ENCODE data around the gene HPN. TPM values are rescaled to one million over a fixed set of nuclear protein-coding genes. Genes with fewer than 3 reads are reported as not detected.
A peak's percentile ranks its signal among the peaks of the same experiment; 100 is the strongest.
"Not testable (repeated sequence)": the region's sequence is repeated elsewhere in the genome, so short reads cannot be mapped to it uniquely, and the experiment has no call there.

The HPN gene
- not detected for total RNA-seq
- polyA plus RNA-seq = not detected
- not detected for total RNA-seq

- Histone ChIP-seq H3K9me3 (ENCODE audit: control insufficient read depth in 2 of 3, low read length in 3 of 3) (no peaks in the 10 kb centered on the region), H3K27ac (ENCODE audit: low read depth, low read length) (no peak within 1 kb of the TSS), H3K36me3 (ENCODE audit: control insufficient read depth in 2 of 3, insufficient read depth in 3 of 3, low read length in 3 of 3) (no peaks in the 10 kb centered on the region), H3K4me1 (ENCODE audit: control insufficient read depth in 2 of 2, insufficient read depth in 2 of 2, low read length in 2 of 2) (peaks cover 15 to 16% of the 10 kb centered on the region in 2 donors), H3K4me3 (ENCODE audit: low read length) (peak within 1 kb of the TSS; percentile 60), H3K27me3 (ENCODE audit: control insufficient read depth in 2 of 2, insufficient read depth in 2 of 2, low read length in 2 of 2) (no peaks in the 10 kb centered on the region)
- Mint-ChIP-seq H3K27me3 (peaks cover 0 to 33% (median 10%) of the 10 kb centered on the region in 5 donors), H3K4me3 (peak within 1 kb of the TSS; percentile 18 to 92 (median 82)), H3K36me3 (no peaks in the 10 kb centered on the region), H3K4me1 (peaks cover 30 to 57% (median 51%) of the 10 kb centered on the region in 7 donors), H3K9me3 (peaks cover 0 to 3% (median 0%) of the 10 kb centered on the region in 11 donors), H3K27ac (peak within 1 kb of the TSS in 7 of 9 donors; percentile 16 to 69 (median 52))
- intact Hi-C loops (cut with micrococcal nuclease) = loop anchor here (5.0 to 10.0 kb wide), 2 partner anchors 39 to 53 kb away; partner anchors contain the start of gene GRAMD1A (in 1 of the 2)
- ChIA-PET CTCF (no interaction called here), POLR2A (interaction anchor here (1.7 kb wide), 1 partner anchor 46 kb away, joined by 4 read pairs; no protein-coding TSS in a partner anchor)
- ATAC-seq (no peak), DNase-seq (no peak)
Measured at GRCh38 chr19:35041548-35042055, at the start of gene HPN. Gene HPN (plus strand): TSS chr19:35041721. CDS start chr19:35042507, 786 bp downstream.

DNA sequence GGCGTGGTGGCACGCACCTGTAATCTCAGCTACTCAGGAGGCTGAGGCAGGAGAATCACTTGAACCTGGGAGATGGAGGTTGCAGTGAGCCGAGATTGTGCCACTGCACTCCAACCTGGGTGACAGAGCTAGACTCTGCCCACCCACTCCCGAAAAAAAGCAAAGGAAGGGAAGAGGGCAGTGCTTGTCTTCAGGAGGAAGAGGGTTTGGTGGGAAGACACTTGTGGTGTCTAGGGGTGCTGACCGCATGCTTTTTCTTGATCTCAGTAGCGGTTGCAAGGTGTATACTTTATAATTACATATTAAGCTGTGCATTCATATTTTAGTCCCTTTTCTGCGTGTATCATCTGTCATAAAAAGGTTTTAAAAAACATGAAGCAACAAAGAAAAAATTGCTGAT lies 48.9 kb upstream of the HPN start:
- H3K36me3 Mint-ChIP-seq; H3K27ac ChIP-seq (ENCODE audit: low read depth, low read length); intact Hi-C loops (cut with micrococcal nuclease); ATAC-seq; H3K9me3 Mint-ChIP-seq; DNase-seq; H3K4me3 ChIP-seq (ENCODE audit: low read length); H3K27me3 Mint-ChIP-seq; H3K9me3 ChIP-seq (ENCODE audit: control insufficient read depth in 2 of 3, low read length in 3 of 3); H3K36me3 ChIP-seq (ENCODE audit: control insufficient read depth in 2 of 3, insufficient read depth in 3 of 3, low read length in 3 of 3); H3K27me3 ChIP-seq (ENCODE audit: control insufficient read depth in 2 of 2, insufficient read depth in 2 of 2, low read length in 2 of 2): not testable (repeated sequence)
- ChIA-PET POLR2A (interaction anchor here (0.7 to 3.6 kb wide), 7 partner anchors 9 to 25 kb away, joined by 3 to 13 read pairs (median 4); no protein-coding TSS in a partner anchor), CTCF (interaction anchor here (1.2 kb wide), 1 partner anchor 20 kb away, joined by 4 read pairs; no protein-coding TSS in a partner anchor)
- Mint-ChIP-seq H3K4me3 (peak overlapping the region in 2 of 10 donors; percentile 60 to 64), H3K4me1 (peaks cover 16 to 60% (median 38%) of the 10 kb centered on the region in 7 donors), H3K27ac (peak overlapping the region in 3 of 9 donors; percentile 46 to 67 (median 48))
- H3K4me1 ChIP-seq (ENCODE audit: control insufficient read depth in 2 of 2, insufficient read depth in 2 of 2, low read length in 2 of 2) = peaks cover 19 to 27% of the 10 kb centered on the region in 2 donors

DNA sequence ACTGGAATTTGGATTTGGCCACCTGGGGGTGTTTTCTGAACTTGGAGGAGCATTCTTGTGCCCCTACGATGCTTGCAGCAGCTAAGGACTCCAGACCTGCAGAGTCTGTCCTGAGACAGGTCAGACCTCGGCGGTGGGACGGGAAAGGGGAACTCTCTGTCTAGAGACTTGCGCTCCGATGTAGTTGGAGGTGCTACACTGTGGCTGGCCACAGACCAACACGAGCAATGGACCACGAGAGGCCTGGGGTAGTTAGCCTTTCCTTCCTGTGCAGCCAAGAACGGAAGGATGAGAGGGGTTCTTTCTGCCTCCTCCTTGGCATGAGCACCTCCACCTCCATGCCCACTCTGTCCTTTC lies 47.3 kb upstream of the HPN start:
- Mint-ChIP-seq H3K4me1 (peaks cover 28 to 61% (median 53%) of the 10 kb centered on the region in 7 donors), H3K4me3 (peak overlapping the region in 3 of 10 donors; percentile 0 to 60 (median 48)), H3K9me3 (peaks cover 0 to 4% (median 0%) of the 10 kb centered on the region in 11 donors), H3K36me3 (peaks cover 0 to 3% (median 0%) of the 10 kb centered on the region in 5 donors), H3K27me3 (no peaks in the 10 kb centered on the region), H3K27ac (peak overlapping the region in 6 of 9 donors; percentile 6 to 79 (median 58))
- Histone ChIP-seq H3K9me3 (ENCODE audit: control insufficient read depth in 2 of 3, low read length in 3 of 3) (no peaks in the 10 kb centered on the region), H3K27ac (ENCODE audit: low read depth, low read length) (no peak overlapping the region), H3K36me3 (ENCODE audit: control insufficient read depth in 2 of 3, insufficient read depth in 3 of 3, low read length in 3 of 3) (no peaks in the 10 kb centered on the region), H3K4me3 (ENCODE audit: low read length) (no peak overlapping the region), H3K4me1 (ENCODE audit: control insufficient read depth in 2 of 2, insufficient read depth in 2 of 2, low read length in 2 of 2) (peaks cover 34 to 41% of the 10 kb centered on the region in 2 donors), H3K27me3 (ENCODE audit: control insufficient read depth in 2 of 2, insufficient read depth in 2 of 2, low read length in 2 of 2) (no peaks in the 10 kb centered on the region)
- ATAC-seq = no peak
- DNase-seq = no peak
- intact Hi-C loops (cut with micrococcal nuclease) = no loop called here
- POLR2A ChIA-PET = interaction anchor here (0.7 to 10.7 kb wide), 3 partner anchors 9 to 22 kb away, joined by 3 to 237 read pairs (median 38); no protein-coding TSS in a partner anchor
- CTCF ChIA-PET = interaction anchor here (1.2 kb wide), 1 partner anchor 20 kb away, joined by 4 read pairs; no protein-coding TSS in a partner anchor

- H3K36me3 ChIP-seq (ENCODE audit: control insufficient read depth in 2 of 3, insufficient read depth in 3 of 3, low read length in 3 of 3) = no peaks in the 10 kb centered on the region
- Mint-ChIP-seq H3K9me3 (peaks cover 0 to 4% (median 0%) of the 10 kb centered on the region in 11 donors), H3K4me3 (peak overlapping the region in 3 of 10 donors; percentile 6 to 98 (median 48)), H3K27me3 (no peaks in the 10 kb centered on the region), H3K4me1 (peaks cover 32 to 63% (median 55%) of the 10 kb centered on the region in 7 donors), H3K36me3 (peaks cover 0 to 3% (median 0%) of the 10 kb centered on the region in 5 donors), H3K27ac (peak overlapping the region in 7 of 9 donors; percentile 64 to 99 (median 97))
- H3K4me1 ChIP-seq (ENCODE audit: control insufficient read depth in 2 of 2, insufficient read depth in 2 of 2, low read length in 2 of 2) = peaks cover 40 to 46% of the 10 kb centered on the region in 2 donors
- no peak overlapping the region for H3K4me3 ChIP-seq (ENCODE audit: low read length)
- ChIA-PET POLR2A (interaction anchor here (0.6 to 10.7 kb wide), 6 partner anchors 7 to 47 kb away, joined by 4 to 237 read pairs (median 16); partner anchors contain the start of gene HPN), CTCF (interaction anchor here (1.0 to 1.7 kb wide), 4 partner anchors 9 to 26 kb away, joined by 3 to 5 read pairs (median 4); no protein-coding TSS in a partner anchor)
- H3K9me3 ChIP-seq (ENCODE audit: control insufficient read depth in 2 of 3, low read length in 3 of 3) = no peaks in the 10 kb centered on the region
- ATAC-seq = no peak
- H3K27me3 ChIP-seq (ENCODE audit: control insufficient read depth in 2 of 2, insufficient read depth in 2 of 2, low read length in 2 of 2) = no peaks in the 10 kb centered on the region
- intact Hi-C loops (cut with micrococcal nuclease) = loop anchor here in 1 of 2 donors (5.0 kb wide), 1 partner anchor 217 kb away; no protein-coding TSS in a partner anchor
- peak overlapping the region; percentile 97 for H3K27ac ChIP-seq (ENCODE audit: low read depth, low read length)
- DNase-seq = no peak
Measured at GRCh38 chr19:34994643-34995541, 46.6 kb upstream of the HPN start.

DNA sequence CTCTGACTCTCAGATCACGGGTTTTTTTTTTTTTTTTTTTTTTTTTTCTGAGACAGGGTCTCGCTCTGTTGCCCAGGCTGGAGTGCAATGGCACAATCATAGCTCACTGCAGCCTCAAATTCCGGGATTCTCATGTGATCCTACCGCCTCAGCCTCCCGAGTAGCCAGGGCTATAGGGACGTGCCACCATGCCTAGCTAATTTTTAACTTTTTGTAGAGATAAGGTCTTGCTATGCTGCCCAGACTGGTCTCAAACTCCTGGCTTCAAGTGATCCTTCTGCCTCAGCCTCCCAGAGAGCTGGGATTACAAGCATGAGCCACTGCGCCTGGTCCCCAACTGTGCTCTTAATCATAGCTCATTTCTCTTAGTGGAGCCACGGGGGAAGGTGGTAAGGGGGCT lies 46.0 kb upstream of the HPN start:
- DNase-seq = no peak
- ATAC-seq = no peak
- Histone ChIP-seq H3K9me3 (ENCODE audit: control insufficient read depth in 2 of 3, low read length in 3 of 3) (no peaks in the 10 kb centered on the region), H3K27ac (ENCODE audit: low read depth, low read length) (peak overlapping the region; percentile 97), H3K36me3 (ENCODE audit: control insufficient read depth in 2 of 3, insufficient read depth in 3 of 3, low read length in 3 of 3) (peaks cover 0 to under 1% (median 0%) of the 10 kb centered on the region in 3 experiments), H3K27me3 (ENCODE audit: control insufficient read depth in 2 of 2, insufficient read depth in 2 of 2, low read length in 2 of 2) (no peaks in the 10 kb centered on the region), H3K4me3 (ENCODE audit: low read length) (no peak overlapping the region), H3K4me1 (ENCODE audit: control insufficient read depth in 2 of 2, insufficient read depth in 2 of 2, low read length in 2 of 2) (peaks cover 40 to 46% of the 10 kb centered on the region in 2 donors)
- peaks cover 0 to 2% (median 0%) of the 10 kb centered on the region in 5 donors for H3K36me3 Mint-ChIP-seq
- no peaks in the 10 kb centered on the region for H3K27me3 Mint-ChIP-seq
- peak overlapping the region in 8 of 9 donors; percentile 23 to 99 (median 98) for H3K27ac Mint-ChIP-seq
- peaks cover 0 to 4% (median 0%) of the 10 kb centered on the region in 11 donors for H3K9me3 Mint-ChIP-seq
- peak overlapping the region in 4 of 10 donors; percentile 6 to 98 (median 54) for H3K4me3 Mint-ChIP-seq
- intact Hi-C loops (cut with micrococcal nuclease) = loop anchor here in 1 of 2 donors (5.0 kb wide), 1 partner anchor 217 kb away; no protein-coding TSS in a partner anchor
- H3K4me1 Mint-ChIP-seq = peaks cover 30 to 59% (median 51%) of the 10 kb centered on the region in 7 donors
- CTCF ChIA-PET = interaction anchor here (1.0 to 1.7 kb wide), 4 partner anchors 9 to 27 kb away, joined by 3 to 5 read pairs (median 4); no protein-coding TSS in a partner anchor
- POLR2A ChIA-PET = interaction anchor here (0.6 to 10.7 kb wide), 6 partner anchors 8 to 46 kb away, joined by 4 to 237 read pairs (median 16); partner anchors contain the start of gene HPN
